HepG2 (cell line): ENCODE data around the gene GAREM2. TPM values are rescaled to one million over a fixed set of nuclear protein-coding genes. Genes with fewer than 3 reads are reported as not detected.

ENCODE experiments used
- EP300 ChIP-seq, 3 experiments: sonication (generic) in 1 of 3; formaldehyde crosslinking in 1 of 3; IDR thresholded peaks; 2 replicates each; pipeline versions ENCODE4 v1.5.1 to v1.6.1; 2011 to 2020; ENCODE audit warnings: low read depth in 2 of 3, low read length in 2 of 3, borderline replicate concordance in 1 of 3, improper control_type of control experiment in 1 of 3, mild to moderate bottlenecking in 1 of 3, missing genetic modification reagents in 1 of 3, moderate library complexity in 1 of 3
- MEF2D ChIP-seq: sonication (generic); formaldehyde crosslinking; IDR thresholded peaks from 2 replicates; pipeline ENCODE4 v1.5.1; 2020; ENCODE audit warnings: mild to moderate bottlenecking, missing genetic modification reagents
- MEIS1 ChIP-seq: sonication (generic); formaldehyde crosslinking; IDR thresholded peaks from 2 replicates; pipeline ENCODE4 v1.9.0; 2021; ENCODE audit warnings: mild to moderate bottlenecking, missing genetic modification reagents, moderate library complexity, borderline replicate concordance
- NFE2 ChIP-seq: sonication (generic); formaldehyde crosslinking; IDR thresholded peaks from 2 replicates; pipeline ENCODE4 v1.4.0; 2020; ENCODE audit warnings: missing genetic modification reagents
- NRL ChIP-seq: sonication (generic); formaldehyde crosslinking; IDR thresholded peaks from 2 replicates; pipeline ENCODE4 v1.5.0; 2020; ENCODE audit warnings: missing genetic modification reagents, mild to moderate bottlenecking, moderate library complexity, borderline replicate concordance
- TGIF2 ChIP-seq: IDR thresholded peaks from 2 replicates; pipeline ENCODE4 v1.6.1; 2016; ENCODE audit warnings: control low read depth, missing compliant biosample characterization
- ZBTB7A ChIP-seq: sonication (generic); formaldehyde crosslinking; IDR thresholded peaks from 2 replicates; pipeline ENCODE4 v1.8.0; 2022; ENCODE audit warnings: mild to moderate bottlenecking, missing genetic modification reagents
- ZC3H4 ChIP-seq: sonication (generic); formaldehyde crosslinking; IDR thresholded peaks from 2 replicates; pipeline ENCODE4 v1.4.0; 2020; ENCODE audit warnings: missing genetic modification reagents, borderline replicate concordance
- ZMYM3 ChIP-seq: sonication (generic); formaldehyde crosslinking; IDR thresholded peaks from 2 replicates; pipeline ENCODE4 v1.5.1; 2020; ENCODE audit warnings: mild to moderate bottlenecking, missing genetic modification reagents
- ZNF10 ChIP-seq: sonication (generic); formaldehyde crosslinking; IDR thresholded peaks from 2 replicates; pipeline ENCODE4 v1.4.0; 2020; ENCODE audit warnings: mild to moderate bottlenecking, low read depth, missing genetic modification reagents, borderline replicate concordance
- ZNF564 ChIP-seq: sonication (generic); formaldehyde crosslinking; IDR thresholded peaks from 2 replicates; pipeline ENCODE4 v1.8.1; 2023; ENCODE audit warnings: mild to moderate bottlenecking, missing genetic modification reagents
- ZNF570 ChIP-seq: sonication (generic); formaldehyde crosslinking; IDR thresholded peaks from 2 replicates; pipeline ENCODE4 v1.4.0; 2020; ENCODE audit warnings: mild to moderate bottlenecking, missing genetic modification reagents, borderline replicate concordance
- ZNF629 ChIP-seq: sonication (generic); formaldehyde crosslinking; conservative IDR thresholded peaks from 2 replicates; pipeline ENCODE4 v1.5.0; 2020; ENCODE audit warnings: missing genetic modification reagents
- ZNF768 ChIP-seq: sonication (generic); formaldehyde crosslinking; IDR thresholded peaks from 2 replicates; pipeline ENCODE4 v1.4.0; 2020; ENCODE audit warnings: missing genetic modification reagents
- polyA plus RNA-seq, 8 experiments: library from polyadenylated mRNA; depleted of rRNA in 3 of 8; stranded (reverse) in 7 of 8; unstranded in 1 of 8; fragments of >200 nt; fragmentation: Illumina TruSeq in 4 of 8; extraction: Trizol in 4 of 8; gene quantifications; 2 replicates each; pipeline versions ENCODE4 v1.2.1 to v1.2.3, GENCODE V29; 2011 to 2016; ENCODE audit warnings: low read depth in 4 of 8, missing spikeins in 1 of 8, mixed read lengths in 1 of 8; ENCODE audit not compliant: insufficient read depth in 1 of 8
- total RNA-seq, 5 experiments: library from RNA; depleted of rRNA; stranded (reverse); fragments of >200 nt; fragmentation: Illumina TruSeq; extraction: Trizol; gene quantifications; 2 replicates each; pipeline ENCODE4 v1.2.3, GENCODE V29; 2016; ENCODE audit warnings: low read depth in 1 of 5
- TF ChIP-seq, protein P1 (sequence below): sonication (generic); formaldehyde crosslinking; IDR thresholded peaks from 2 replicates; pipeline ENCODE4 v1.5.0; 2020; ENCODE audit warnings: mild to moderate bottlenecking, missing genetic modification reagents
- TF ChIP-seq, protein P2 (sequence below): sonication (generic); formaldehyde crosslinking; IDR thresholded peaks from 2 replicates; pipeline ENCODE4 v1.4.0; 2020; ENCODE audit warnings: missing genetic modification reagents
- TF ChIP-seq, protein P3 (sequence below): sonication (generic); formaldehyde crosslinking; IDR thresholded peaks from 2 replicates; pipeline ENCODE4 v1.4.0; 2020; ENCODE audit warnings: missing genetic modification reagents
- TF ChIP-seq, protein P4 (sequence below): sonication (generic); formaldehyde crosslinking; IDR thresholded peaks from 2 replicates; pipeline ENCODE4 v1.4.0; 2020; ENCODE audit warnings: missing genetic modification reagents
- TF ChIP-seq, protein P5 (sequence below): sonication (generic); formaldehyde crosslinking; IDR thresholded peaks from 2 replicates; pipeline ENCODE4 v1.4.0; 2020; ENCODE audit warnings: missing genetic modification reagents

GAREM2 gene
- total and polyA plus RNA-seq, 2 of the 13 experiments (the other 11 are each of a cell fraction or from before 2014, with no cell fraction given): 0.29 to 0.38 TPM

DNA sequence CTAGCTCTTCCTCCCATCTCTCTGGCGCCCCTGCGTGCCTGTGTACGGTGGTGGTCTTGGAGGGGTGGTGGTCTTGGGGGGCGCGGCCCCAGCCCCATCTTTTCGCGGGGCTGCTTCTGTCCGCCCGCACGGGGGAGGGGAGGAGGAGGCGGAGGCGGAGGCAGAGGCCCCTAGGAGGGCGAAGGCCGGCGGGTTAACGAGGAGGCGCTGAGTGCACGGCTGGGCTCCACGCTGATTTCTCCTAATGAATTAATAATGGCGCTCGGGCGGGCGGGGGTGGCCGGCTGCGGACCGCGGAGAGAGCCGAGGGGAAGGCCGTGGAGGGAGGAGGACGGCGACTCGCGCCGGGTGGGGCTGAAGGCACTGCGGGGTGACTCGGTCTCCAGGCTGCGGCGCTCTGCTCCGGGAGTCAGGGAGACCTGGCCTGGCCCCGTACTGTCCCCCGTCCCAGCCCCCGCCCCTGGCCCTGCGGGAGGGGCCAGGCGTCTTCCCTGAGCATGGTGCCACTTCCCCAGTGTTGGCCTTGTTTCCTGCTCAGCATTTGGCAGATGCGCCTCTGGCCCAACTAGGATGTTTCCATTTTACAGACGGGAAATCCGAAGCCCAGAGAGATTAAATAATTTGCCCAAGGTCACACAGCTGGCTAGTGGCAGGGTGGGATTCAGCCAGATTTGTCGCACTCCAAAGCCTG, 6.0 kb downstream of the GAREM2 start (continued):
- TF ChIP-seq EP300 (IDR thresholded peaks at IDR 0.05; ENCODE audit: low read depth in 2 of 2, low read length in 2 of 2): no peak
- no peak for TF ChIP-seq EP300 (CRISPR knock-in tag; IDR thresholded peaks at IDR 0.05; ENCODE audit: borderline replicate concordance)
- no peak for TF ChIP-seq NFE2 (CRISPR knock-in tag)
- no peak for TF ChIP-seq ZNF564 (CRISPR knock-in tag)
- TF ChIP-seq, protein P1, sequence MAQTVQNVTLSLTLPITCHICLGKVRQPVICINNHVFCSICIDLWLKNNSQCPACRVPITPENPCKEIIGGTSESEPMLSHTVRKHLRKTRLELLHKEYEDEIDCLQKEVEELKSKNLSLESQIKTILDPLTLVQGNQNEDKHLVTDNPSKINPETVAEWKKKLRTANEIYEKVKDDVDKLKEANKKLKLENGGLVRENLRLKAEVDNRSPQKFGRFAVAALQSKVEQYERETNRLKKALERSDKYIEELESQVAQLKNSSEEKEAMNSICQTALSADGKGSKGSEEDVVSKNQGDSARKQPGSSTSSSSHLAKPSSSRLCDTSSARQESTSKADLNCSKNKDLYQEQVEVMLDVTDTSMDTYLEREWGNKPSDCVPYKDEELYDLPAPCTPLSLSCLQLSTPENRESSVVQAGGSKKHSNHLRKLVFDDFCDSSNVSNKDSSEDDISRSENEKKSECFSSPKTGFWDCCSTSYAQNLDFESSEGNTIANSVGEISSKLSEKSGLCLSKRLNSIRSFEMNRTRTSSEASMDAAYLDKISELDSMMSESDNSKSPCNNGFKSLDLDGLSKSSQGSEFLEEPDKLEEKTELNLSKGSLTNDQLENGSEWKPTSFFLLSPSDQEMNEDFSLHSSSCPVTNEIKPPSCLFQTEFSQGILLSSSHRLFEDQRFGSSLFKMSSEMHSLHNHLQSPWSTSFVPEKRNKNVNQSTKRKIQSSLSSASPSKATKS: no peak
- TF ChIP-seq, protein P2, sequence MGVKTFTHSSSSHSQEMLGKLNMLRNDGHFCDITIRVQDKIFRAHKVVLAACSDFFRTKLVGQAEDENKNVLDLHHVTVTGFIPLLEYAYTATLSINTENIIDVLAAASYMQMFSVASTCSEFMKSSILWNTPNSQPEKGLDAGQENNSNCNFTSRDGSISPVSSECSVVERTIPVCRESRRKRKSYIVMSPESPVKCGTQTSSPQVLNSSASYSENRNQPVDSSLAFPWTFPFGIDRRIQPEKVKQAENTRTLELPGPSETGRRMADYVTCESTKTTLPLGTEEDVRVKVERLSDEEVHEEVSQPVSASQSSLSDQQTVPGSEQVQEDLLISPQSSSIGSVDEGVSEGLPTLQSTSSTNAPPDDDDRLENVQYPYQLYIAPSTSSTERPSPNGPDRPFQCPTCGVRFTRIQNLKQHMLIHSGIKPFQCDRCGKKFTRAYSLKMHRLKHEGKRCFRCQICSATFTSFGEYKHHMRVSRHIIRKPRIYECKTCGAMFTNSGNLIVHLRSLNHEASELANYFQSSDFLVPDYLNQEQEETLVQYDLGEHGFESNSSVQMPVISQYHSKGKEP (CRISPR knock-in tag): no peak
- no peak for TF ChIP-seq MEIS1
- peak; percentile 50; the same call in 1 of the 2 replicates for TF ChIP-seq ZBTB7A (CRISPR knock-in tag)
- TF ChIP-seq MEF2D (CRISPR knock-in tag): no peak
- TF ChIP-seq TGIF2 (CRISPR knock-in tag): no peak
- TF ChIP-seq, protein P3, sequence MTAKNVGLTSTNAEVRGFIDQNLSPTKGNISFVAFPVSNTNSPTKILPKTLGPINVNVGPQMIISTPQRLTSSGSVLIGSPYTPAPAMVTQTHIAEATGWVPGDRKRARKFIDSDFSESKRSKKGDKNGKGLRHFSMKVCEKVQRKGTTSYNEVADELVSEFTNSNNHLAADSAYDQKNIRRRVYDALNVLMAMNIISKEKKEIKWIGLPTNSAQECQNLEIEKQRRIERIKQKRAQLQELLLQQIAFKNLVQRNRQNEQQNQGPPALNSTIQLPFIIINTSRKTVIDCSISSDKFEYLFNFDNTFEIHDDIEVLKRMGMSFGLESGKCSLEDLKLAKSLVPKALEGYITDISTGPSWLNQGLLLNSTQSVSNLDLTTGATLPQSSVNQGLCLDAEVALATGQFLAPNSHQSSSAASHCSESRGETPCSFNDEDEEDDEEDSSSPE (CRISPR knock-in tag): no peak
- 0 out of 2 replicates have a peak, but pooled peaks have one; percentile 53 for TF ChIP-seq ZMYM3
- no peak for TF ChIP-seq ZC3H4 (CRISPR knock-in tag)
- peak; percentile 42; the same call in 1 of the 2 replicates for TF ChIP-seq ZNF629
- peak; percentile 54; the same call in 1 of the 2 replicates for TF ChIP-seq ZNF768
- TF ChIP-seq, protein P4, sequence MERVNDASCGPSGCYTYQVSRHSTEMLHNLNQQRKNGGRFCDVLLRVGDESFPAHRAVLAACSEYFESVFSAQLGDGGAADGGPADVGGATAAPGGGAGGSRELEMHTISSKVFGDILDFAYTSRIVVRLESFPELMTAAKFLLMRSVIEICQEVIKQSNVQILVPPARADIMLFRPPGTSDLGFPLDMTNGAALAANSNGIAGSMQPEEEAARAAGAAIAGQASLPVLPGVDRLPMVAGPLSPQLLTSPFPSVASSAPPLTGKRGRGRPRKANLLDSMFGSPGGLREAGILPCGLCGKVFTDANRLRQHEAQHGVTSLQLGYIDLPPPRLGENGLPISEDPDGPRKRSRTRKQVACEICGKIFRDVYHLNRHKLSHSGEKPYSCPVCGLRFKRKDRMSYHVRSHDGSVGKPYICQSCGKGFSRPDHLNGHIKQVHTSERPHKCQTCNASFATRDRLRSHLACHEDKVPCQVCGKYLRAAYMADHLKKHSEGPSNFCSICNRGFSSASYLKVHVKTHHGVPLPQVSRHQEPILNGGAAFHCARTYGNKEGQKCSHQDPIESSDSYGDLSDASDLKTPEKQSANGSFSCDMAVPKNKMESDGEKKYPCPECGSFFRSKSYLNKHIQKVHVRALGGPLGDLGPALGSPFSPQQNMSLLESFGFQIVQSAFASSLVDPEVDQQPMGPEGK (CRISPR knock-in tag): peak; percentile 71
- no peak for TF ChIP-seq ZNF10 (CRISPR knock-in tag)
- TF ChIP-seq, protein P5, sequence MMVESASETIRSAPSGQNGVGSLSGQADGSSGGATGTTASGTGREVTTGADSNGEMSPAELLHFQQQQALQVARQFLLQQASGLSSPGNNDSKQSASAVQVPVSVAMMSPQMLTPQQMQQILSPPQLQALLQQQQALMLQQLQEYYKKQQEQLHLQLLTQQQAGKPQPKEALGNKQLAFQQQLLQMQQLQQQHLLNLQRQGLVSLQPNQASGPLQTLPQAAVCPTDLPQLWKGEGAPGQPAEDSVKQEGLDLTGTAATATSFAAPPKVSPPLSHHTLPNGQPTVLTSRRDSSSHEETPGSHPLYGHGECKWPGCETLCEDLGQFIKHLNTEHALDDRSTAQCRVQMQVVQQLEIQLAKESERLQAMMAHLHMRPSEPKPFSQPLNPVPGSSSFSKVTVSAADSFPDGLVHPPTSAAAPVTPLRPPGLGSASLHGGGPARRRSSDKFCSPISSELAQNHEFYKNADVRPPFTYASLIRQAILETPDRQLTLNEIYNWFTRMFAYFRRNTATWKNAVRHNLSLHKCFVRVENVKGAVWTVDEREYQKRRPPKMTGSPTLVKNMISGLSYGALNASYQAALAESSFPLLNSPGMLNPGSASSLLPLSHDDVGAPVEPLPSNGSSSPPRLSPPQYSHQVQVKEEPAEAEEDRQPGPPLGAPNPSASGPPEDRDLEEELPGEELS: no peak
- TF ChIP-seq NRL: peak; percentile 21; the same call in 1 of the 2 replicates
- TF ChIP-seq ZNF570 (CRISPR knock-in tag): no peak
